Measurements from ENCODE around the gene PLK4.
"Not testable (repeated sequence)": the region's sequence is repeated elsewhere in the genome, so short reads cannot be mapped to it uniquely, and the experiment has no call there.

The PLK4 gene

DNA sequence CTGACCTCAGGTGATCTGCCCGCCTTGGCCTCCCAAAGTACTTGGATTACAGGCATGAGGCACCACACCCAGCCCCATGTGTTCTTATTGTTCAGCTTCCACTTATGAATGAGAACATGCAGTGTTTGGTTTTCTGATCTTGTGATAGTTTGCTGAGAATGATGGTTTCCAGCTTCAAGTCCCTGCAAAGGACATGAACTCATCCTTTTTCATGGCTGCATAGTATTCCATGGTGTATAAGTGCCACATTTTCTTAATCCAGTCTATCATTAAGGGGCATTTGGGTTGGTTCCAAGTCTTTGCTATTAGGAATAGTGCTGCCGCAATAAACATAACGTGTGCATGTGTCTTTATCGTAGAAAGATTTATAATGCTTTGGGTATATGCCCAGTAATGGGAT is 19.0 kb downstream of the PLK4 start:
- DNase-seq, result not testable (repeated sequence)

DNA sequence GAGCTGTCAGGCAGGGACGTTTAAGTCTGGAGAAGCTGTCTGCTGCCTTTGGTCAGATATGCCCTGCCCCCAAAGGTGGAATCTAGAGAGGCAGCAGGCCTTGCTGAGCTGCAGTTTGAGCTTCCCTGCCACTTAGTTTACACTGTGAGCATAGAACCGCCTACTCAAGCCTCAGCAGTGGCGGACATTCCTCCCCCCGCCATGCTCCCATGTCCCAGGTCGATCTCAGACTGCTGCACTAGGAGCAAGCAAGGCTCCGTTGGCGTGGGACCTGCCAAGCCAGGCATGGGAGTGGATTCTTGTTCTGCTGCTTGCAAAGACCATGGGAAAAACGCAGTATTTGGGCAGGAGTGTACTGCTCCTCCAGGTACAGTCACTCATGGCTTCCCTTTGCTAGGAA is 24.3 kb downstream of the PLK4 start:
- no peak for DNase-seq

DNA sequence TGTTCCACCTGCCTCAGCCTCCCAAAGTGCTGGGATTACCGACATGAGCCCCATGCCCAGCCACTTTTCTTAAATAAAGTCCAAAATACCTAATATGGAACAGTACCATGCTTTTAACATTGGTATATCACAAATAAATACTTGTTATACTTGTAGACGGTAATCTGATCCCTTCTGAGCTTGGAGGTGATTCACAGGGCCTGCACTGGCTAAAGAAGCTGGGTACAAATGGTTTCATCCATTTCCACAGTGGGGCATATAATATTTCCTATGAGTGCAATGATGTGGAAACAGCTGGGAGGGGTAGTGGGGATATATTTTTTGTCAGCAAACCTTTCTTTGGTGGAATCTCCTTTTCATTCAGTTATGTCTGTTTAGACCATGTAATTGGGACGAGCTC is 35.8 kb downstream of the PLK4 start:
- DNase-seq, result no peak

DNA sequence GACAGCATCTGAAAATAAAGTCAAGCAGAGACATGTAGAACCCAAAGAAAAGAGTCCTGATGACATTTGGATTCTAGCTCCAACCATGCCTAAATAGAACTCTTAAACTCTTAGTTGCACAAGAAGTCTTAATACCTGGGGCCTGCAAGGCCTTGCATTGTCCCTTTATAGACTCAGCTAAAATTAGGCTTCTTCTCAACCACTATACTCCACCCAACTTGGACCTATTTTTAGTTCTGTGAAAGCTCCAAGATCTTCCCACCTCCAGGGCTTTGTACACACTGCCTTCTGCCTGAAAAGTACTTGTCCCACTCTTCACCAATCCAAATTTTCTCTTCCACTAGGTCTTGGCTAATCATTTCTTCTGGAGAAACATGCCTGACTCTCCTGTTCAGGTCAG is 36.5 kb downstream of the PLK4 start:
- DNase-seq, result no peak

DNA sequence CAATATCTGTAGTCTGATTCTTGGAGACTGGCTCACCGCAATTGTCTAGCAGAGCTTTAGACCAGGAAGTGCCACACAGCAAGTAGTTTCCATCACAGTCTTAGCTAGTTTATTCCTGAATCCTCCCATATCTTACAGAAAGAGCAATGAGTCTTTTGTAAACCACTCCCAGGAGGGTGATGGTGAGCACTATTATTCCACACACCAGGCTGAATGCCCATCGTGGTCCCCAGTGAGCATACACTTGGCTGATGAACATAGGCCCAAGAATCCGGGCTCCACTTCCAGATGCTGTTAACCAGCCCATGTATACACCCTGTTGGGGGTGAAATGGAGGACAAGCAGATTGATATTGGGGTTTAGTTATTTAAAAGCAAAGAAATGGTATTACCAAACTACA is 39.8 kb downstream of the PLK4 start:
- DNase-seq, result no peak

- DNase-seq, result no peak
These were observed 41.5 kb downstream of the PLK4 start for GRCh38 chr4:127922226-127922625.

GRCh38 chr4:127925720-127926119 is 45.0 kb downstream of the PLK4 start:
- not testable (repeated sequence) for DNase-seq

DNA sequence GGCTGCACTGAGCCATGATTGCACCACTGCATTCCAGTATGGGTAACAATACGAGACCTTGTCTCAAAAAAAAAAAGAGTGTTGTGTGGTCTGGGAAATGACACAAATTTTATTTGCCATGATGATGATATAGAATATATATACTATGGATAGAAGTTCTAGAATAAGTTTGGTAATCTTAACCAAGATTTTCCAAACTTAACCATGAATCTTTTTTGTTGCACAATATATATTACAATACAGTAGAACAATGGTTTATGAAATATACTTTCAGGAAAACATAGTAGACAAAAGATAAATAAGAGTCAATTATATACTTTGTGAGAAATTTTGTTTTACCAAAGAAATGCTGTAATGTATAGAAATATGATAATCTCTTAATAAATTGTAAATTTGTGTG is 49.5 kb downstream of the PLK4 start:
- no peak for DNase-seq

DNA sequence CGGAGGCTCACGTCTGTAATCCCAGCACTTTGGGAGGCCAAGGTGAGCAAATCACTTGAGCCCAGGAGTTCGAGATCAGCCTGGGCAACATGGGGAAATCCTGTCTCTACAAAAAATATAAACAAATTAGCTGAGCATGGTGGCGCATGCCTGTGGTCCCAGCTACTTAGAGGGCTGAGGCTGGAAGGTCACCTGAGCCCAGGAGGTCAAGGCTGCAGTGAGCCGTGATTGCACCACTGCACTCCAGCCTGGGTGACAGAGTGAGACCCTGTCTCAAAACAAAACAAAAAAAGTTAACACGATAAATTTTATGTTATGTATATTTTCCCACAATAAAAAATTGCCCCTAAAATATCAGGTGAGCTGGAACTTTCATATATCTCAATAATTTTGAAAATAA is 51.1 kb downstream of the PLK4 start:
- DNase-seq, result not testable (repeated sequence)

- no peak for DNase-seq
These were observed 56.3 kb downstream of the PLK4 start for GRCh38 chr4:127936974-127937373.

All from right kidney (tissue), 1 donor.